ENCODE data around the gene ITGB2. TPM values are rescaled to one million over a fixed set of nuclear protein-coding genes. Genes with fewer than 3 reads are reported as not detected.

Gene ITGB2
- total RNA-seq, 1 donor from 2014 or later = 0.62 TPM

- no peak for TF ChIP-seq CTCF (IDR thresholded peaks at IDR 0.05)
- no peak for DNase-seq (ENCODE audit: extremely low spot score, unreplicated experiment)
- Mint-ChIP-seq H3K9me3 (ENCODE audit: unreplicated experiment) (no peaks in the 10 kb centered on the region), H3K36me3 (ENCODE audit: unreplicated experiment) (no peaks in the 10 kb centered on the region), H3K4me3 (ENCODE audit: unreplicated experiment) (no peak overlapping the region), H3K27me3 (ENCODE audit: unreplicated experiment) (peaks cover 16% of the 10 kb centered on the region), H3K27ac (ENCODE audit: unreplicated experiment) (no peak overlapping the region), H3K4me1 (ENCODE audit: unreplicated experiment) (peaks cover 32% of the 10 kb centered on the region)
These were observed 9.7 kb downstream of the ITGB2 start for GRCh38 chr21:44911068-44911383.

- H3K9me3 Mint-ChIP-seq (ENCODE audit: unreplicated experiment) = no peaks in the 10 kb centered on the region
- H3K27ac Mint-ChIP-seq (ENCODE audit: unreplicated experiment) = no peak overlapping the region
- H3K36me3 Mint-ChIP-seq (ENCODE audit: unreplicated experiment) = no peaks in the 10 kb centered on the region
- H3K4me1 Mint-ChIP-seq (ENCODE audit: unreplicated experiment) = peaks cover 32% of the 10 kb centered on the region
- no peak overlapping the region for H3K4me3 Mint-ChIP-seq (ENCODE audit: unreplicated experiment)
- H3K27me3 Mint-ChIP-seq (ENCODE audit: unreplicated experiment) = peaks cover 16% of the 10 kb centered on the region
- DNase-seq (ENCODE audit: extremely low spot score, unreplicated experiment) = no peak
- TF ChIP-seq CTCF (IDR thresholded peaks at IDR 0.05) = no peak
These were observed 10.3 kb downstream of the ITGB2 start for GRCh38 chr21:44910229-44911067.

- DNase-seq (ENCODE audit: extremely low spot score, unreplicated experiment) = no peak
- no peak overlapping the region for H3K4me3 Mint-ChIP-seq (ENCODE audit: unreplicated experiment)
- no peaks in the 10 kb centered on the region for H3K36me3 Mint-ChIP-seq (ENCODE audit: unreplicated experiment)
- H3K27ac Mint-ChIP-seq (ENCODE audit: unreplicated experiment) = no peak overlapping the region
- TF ChIP-seq CTCF (IDR thresholded peaks at IDR 0.05) = no peak
- H3K9me3 Mint-ChIP-seq (ENCODE audit: unreplicated experiment) = no peaks in the 10 kb centered on the region
- H3K27me3 Mint-ChIP-seq (ENCODE audit: unreplicated experiment) = peaks cover 16% of the 10 kb centered on the region
- peaks cover 27% of the 10 kb centered on the region for H3K4me1 Mint-ChIP-seq (ENCODE audit: unreplicated experiment)
These were observed 11.0 kb downstream of the ITGB2 start for GRCh38 chr21:44909719-44910118.

- TF ChIP-seq CTCF (IDR thresholded peaks at IDR 0.05) = no peak
- Mint-ChIP-seq H3K4me1 (ENCODE audit: unreplicated experiment) (peaks cover 19% of the 10 kb centered on the region), H3K36me3 (ENCODE audit: unreplicated experiment) (no peaks in the 10 kb centered on the region), H3K27ac (ENCODE audit: unreplicated experiment) (no peak overlapping the region), H3K9me3 (ENCODE audit: unreplicated experiment) (no peaks in the 10 kb centered on the region), H3K27me3 (ENCODE audit: unreplicated experiment) (peaks cover 16% of the 10 kb centered on the region), H3K4me3 (ENCODE audit: unreplicated experiment) (no peak overlapping the region)
- DNase-seq (ENCODE audit: extremely low spot score, unreplicated experiment) = no peak
These were observed 11.8 kb downstream of the ITGB2 start for GRCh38 chr21:44908908-44909307.

GRCh38 chr21:44907966-44908895 lies 12.5 kb downstream of the ITGB2 start:
- TF ChIP-seq CTCF (IDR thresholded peaks at IDR 0.05) = no peak
- H3K27ac Mint-ChIP-seq (ENCODE audit: unreplicated experiment) = no peak overlapping the region
- no peaks in the 10 kb centered on the region for H3K36me3 Mint-ChIP-seq (ENCODE audit: unreplicated experiment)
- peaks cover 16% of the 10 kb centered on the region for H3K27me3 Mint-ChIP-seq (ENCODE audit: unreplicated experiment)
- H3K4me1 Mint-ChIP-seq (ENCODE audit: unreplicated experiment) = peaks cover 19% of the 10 kb centered on the region
- H3K4me3 Mint-ChIP-seq (ENCODE audit: unreplicated experiment) = no peak overlapping the region
- no peak for DNase-seq (ENCODE audit: extremely low spot score, unreplicated experiment)
- no peaks in the 10 kb centered on the region for H3K9me3 Mint-ChIP-seq (ENCODE audit: unreplicated experiment)

Data from osteocyte (in vitro differentiated cells).